Neuron (in vitro differentiated cells): ENCODE data around the gene IQCE.

Source experiments
- H2AFZ ChIP-seq: one replicate; pipeline ENCODE4 v1.6.1; 2013; ENCODE audit warnings: low read depth, mild to moderate bottlenecking, inconsistent platforms, low read length, moderate library complexity
- H3K27me3 ChIP-seq: one replicate; pipeline ENCODE4 v1.6.1; 2013; ENCODE audit warnings: low read length; ENCODE audit not compliant: insufficient read depth
- H3K36me3 ChIP-seq: one replicate; pipeline ENCODE4 v1.6.1; 2013; ENCODE audit warnings: low read length; ENCODE audit not compliant: insufficient read depth
- H3K4me1 ChIP-seq: one replicate; pipeline ENCODE4 v1.6.1; 2013; ENCODE audit warnings: low read length; ENCODE audit not compliant: insufficient read depth
- H3K4me3 ChIP-seq: 2 replicates; pipeline ENCODE4 v1.5.1; 2013; ENCODE audit warnings: mild to moderate bottlenecking, low read length, moderate library complexity
- H3K9me3 ChIP-seq: one replicate; pipeline ENCODE4 v1.6.1; 2013; ENCODE audit warnings: low read length

The IQCE gene

DNA sequence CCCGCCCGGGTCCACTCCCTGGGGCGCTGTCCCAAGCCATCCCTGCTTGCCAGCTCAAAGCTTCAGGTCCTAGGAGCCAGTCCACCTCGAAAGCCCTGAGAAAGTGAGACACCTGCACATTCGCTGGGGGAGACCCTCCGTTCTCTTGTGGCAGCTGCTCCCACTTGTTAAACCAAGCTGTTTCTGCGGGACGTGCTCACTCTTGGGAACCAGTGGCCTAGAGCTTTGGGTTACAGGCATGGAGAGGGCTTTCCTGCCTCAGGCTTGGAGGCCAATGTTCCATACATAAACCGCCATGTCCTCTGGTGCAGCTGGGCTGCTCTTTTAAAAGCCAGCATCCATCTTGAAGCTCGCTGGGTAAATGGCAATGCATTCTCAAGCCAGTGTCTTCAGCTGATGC, 53.1 kb downstream of the IQCE start:
- Histone ChIP-seq H2AFZ (no peak overlapping the region), H3K4me3 (no peak overlapping the region), H3K27me3 (no peaks in the 10 kb centered on the region), H3K4me1 (peaks cover 22% of the 10 kb centered on the region), H3K36me3 (no peaks in the 10 kb centered on the region), H3K9me3 (no peaks in the 10 kb centered on the region)

- H2AFZ ChIP-seq, result no peak overlapping the region
- H3K4me3 ChIP-seq, result no peak overlapping the region
- no peaks in the 10 kb centered on the region for H3K36me3 ChIP-seq
- H3K9me3 ChIP-seq, result no peaks in the 10 kb centered on the region
- no peaks in the 10 kb centered on the region for H3K27me3 ChIP-seq
- peaks cover 28% of the 10 kb centered on the region for H3K4me1 ChIP-seq
Observed at GRCh38 chr7:2612445-2613097, 53.8 kb downstream of the IQCE start.

GRCh38 chr7:2613098-2613930, 54.5 kb downstream of the IQCE start:
- no peaks in the 10 kb centered on the region for H3K36me3 ChIP-seq

DNA sequence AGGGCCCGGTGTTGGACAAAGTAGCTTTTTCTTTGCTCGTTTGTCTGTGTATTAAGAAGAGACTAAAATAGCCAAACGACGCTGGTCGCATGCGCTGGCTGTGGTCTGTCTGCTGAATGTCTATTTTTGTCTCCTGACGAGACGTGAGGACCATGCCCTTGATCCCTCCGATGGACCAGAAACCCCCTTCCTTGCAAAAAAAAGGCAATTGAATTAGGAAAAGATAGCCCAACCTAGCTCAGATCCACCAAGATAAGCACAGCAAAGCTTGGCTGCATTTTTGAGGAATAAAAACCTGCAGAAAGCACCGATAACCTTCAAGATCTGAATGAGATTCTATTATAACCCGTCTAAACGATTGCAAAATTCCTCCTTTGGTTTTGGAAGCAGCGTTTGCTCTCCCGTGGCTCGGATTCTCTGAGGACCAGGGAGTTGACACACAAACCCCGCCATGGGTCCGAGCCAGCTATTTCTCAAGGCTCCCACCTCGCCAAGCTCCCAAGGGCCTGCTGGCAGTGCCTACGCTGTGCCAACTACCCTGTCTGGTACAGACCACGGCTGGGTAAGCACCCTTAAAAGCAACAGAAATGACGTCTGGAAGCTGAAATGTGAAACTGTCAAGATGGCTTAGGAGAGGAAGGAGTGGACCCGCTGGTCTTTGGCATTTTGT, 55.3 kb downstream of the IQCE start:
- no peaks in the 10 kb centered on the region for H3K27me3 ChIP-seq
- no peak overlapping the region for H2AFZ ChIP-seq
- no peaks in the 10 kb centered on the region for H3K36me3 ChIP-seq
- H3K4me3 ChIP-seq, result no peak overlapping the region
- H3K4me1 ChIP-seq, result peaks cover 20% of the 10 kb centered on the region
- no peaks in the 10 kb centered on the region for H3K9me3 ChIP-seq

More at GRCh38 chr7:2613098-2613930, 54.5 kb downstream of the IQCE start:
- Histone ChIP-seq H3K4me1 (peaks cover 28% of the 10 kb centered on the region), H3K4me3 (no peak overlapping the region), H3K9me3 (no peaks in the 10 kb centered on the region), H2AFZ (no peak overlapping the region), H3K27me3 (no peaks in the 10 kb centered on the region)

GRCh38 chr7:2614631-2615330, 56.0 kb downstream of the IQCE start:
- Histone ChIP-seq H3K4me3 (no peak overlapping the region), H3K9me3 (no peaks in the 10 kb centered on the region), H3K4me1 (peaks cover 20% of the 10 kb centered on the region), H3K36me3 (no peaks in the 10 kb centered on the region), H3K27me3 (no peaks in the 10 kb centered on the region), H2AFZ (no peak overlapping the region)

DNA sequence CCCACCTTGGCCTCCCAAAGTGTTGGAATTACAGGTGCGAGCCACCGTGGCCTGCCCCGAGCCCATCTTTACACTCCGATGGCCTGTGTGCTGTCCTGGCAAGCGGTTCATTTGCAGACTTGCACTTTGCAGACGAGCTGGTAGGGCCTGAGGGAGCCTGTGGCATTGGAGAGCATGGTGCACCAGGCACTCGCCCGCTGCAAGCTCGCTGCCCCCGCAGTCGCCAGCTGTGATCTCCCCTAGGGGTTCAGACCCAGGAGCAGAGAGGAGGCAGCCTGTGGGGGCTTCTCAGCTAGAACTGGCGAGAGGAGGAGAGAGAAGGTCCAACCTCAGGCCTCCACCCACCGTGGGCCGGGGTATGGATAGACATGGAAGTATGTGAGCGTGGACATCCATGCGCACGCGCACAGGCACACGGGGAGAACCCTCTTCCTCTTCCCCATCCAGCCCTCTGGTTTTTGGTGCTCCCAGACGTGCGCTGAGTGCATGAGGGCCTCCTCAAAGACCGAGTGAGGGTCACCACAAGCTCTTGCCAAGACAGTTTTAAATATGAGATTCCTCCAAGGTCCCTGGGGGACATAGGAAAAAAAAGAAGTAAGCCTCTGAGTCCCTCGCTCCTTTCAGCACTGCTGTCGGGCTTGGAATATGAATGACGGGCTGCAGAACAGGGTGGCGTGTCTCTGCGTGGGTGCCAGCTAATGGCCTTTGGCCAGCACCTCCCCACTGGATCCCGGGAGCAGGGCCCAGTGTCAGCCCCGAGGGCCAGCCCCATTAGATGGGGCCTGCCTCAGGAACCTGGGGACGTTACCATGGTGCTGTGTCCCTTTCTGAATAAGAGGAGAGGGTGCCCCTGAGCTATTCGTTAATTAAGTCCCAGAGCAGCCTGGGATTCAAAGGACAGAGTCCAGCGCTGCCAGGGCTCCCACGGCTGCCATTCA, 57.9 kb downstream of the IQCE start:
- Histone ChIP-seq H3K27me3 (no peaks in the 10 kb centered on the region), H3K36me3 (no peaks in the 10 kb centered on the region), H3K9me3 (no peaks in the 10 kb centered on the region), H3K4me1 (peaks cover 27% of the 10 kb centered on the region), H2AFZ (no peak overlapping the region), H3K4me3 (no peak overlapping the region)

DNA sequence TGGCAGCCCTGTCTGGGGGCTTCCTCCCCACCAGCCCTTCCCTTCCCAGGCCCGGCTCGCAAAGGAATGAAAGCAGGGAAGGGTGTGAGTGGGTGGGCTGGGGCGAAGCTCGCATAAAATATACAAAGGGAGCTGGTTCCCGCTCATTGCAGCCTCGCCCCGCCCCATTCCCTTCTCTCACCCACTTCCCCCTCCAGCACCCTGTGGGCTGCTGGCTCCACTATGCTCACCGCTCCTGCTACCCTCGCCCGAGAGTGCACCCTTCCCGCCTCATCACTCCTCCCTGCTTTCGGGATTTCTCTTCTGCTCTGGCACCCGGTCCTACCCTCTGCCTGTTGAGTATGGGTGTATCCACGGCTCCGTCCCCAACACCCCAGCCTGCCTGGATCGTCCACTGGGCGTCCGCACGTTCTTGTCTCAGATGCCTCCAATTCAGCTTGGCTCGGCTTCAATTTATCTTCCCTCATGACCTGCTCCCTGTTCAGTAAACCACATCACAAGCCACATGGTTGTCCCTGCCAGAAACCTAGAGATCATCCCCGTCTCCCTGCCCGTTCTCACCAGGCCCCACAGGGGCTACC, 58.6 kb downstream of the IQCE start:
- no peaks in the 10 kb centered on the region for H3K27me3 ChIP-seq
- no peaks in the 10 kb centered on the region for H3K36me3 ChIP-seq
- no peak overlapping the region for H3K4me3 ChIP-seq
- H3K9me3 ChIP-seq, result no peaks in the 10 kb centered on the region
- H2AFZ ChIP-seq, result no peak overlapping the region
- peaks cover 34% of the 10 kb centered on the region for H3K4me1 ChIP-seq

GRCh38 chr7:2619116-2619515, 60.3 kb downstream of the IQCE start:
- Histone ChIP-seq H3K27me3 (no peaks in the 10 kb centered on the region), H3K9me3 (no peaks in the 10 kb centered on the region), H3K36me3 (no peaks in the 10 kb centered on the region), H3K4me3 (no peak overlapping the region), H3K4me1 (peaks cover 46% of the 10 kb centered on the region), H2AFZ (no peak overlapping the region)

GRCh38 chr7:2621061-2621828, 62.5 kb downstream of the IQCE start:
- Histone ChIP-seq H3K4me3 (no peak overlapping the region), H3K27me3 (no peaks in the 10 kb centered on the region), H2AFZ (no peak overlapping the region), H3K36me3 (no peaks in the 10 kb centered on the region), H3K9me3 (peaks cover 1% of the 10 kb centered on the region), H3K4me1 (peaks cover 46% of the 10 kb centered on the region)

DNA sequence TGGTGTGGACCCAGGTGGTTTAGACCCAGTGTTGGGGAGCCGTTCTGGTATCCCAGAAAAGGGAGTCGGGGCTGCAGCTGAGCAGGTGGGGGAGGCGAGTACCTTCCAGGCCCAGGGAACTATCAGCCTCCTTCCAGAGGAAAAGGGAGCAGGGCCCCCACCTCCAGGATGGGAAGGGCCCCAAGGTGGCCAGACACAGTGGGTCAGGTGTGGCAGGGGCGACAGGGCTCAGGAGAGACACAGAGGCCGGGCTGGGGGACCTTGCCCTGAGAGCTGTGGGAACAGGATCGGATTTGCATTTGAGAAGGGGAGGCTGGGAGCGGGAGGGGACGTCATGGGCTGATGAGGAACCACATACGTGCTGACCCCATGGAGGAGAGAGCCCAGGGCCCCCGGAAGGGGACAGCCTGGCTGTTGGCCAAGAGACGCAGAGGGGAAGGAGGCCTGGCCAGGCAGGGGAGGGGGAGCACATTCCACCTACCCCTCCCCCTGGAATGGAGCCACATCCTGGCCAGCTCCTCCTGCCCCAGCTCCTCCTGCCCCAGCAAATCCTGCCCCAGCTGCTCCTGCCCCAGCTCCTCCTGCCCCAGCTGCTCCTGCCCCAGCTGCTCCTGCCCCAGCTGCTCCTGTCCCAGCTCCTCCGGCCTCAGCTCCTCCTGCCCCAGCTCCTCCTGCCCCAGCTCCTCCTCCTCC, 63.3 kb downstream of the IQCE start:
- Histone ChIP-seq H3K9me3 (peaks cover 5% of the 10 kb centered on the region), H3K36me3 (no peaks in the 10 kb centered on the region), H3K27me3 (no peaks in the 10 kb centered on the region), H3K4me1 (peaks cover 37% of the 10 kb centered on the region), H2AFZ (no peak overlapping the region), H3K4me3 (no peak overlapping the region)
